ENCODE data around the gene PPP1R17.

The PPP1R17 gene

DNA sequence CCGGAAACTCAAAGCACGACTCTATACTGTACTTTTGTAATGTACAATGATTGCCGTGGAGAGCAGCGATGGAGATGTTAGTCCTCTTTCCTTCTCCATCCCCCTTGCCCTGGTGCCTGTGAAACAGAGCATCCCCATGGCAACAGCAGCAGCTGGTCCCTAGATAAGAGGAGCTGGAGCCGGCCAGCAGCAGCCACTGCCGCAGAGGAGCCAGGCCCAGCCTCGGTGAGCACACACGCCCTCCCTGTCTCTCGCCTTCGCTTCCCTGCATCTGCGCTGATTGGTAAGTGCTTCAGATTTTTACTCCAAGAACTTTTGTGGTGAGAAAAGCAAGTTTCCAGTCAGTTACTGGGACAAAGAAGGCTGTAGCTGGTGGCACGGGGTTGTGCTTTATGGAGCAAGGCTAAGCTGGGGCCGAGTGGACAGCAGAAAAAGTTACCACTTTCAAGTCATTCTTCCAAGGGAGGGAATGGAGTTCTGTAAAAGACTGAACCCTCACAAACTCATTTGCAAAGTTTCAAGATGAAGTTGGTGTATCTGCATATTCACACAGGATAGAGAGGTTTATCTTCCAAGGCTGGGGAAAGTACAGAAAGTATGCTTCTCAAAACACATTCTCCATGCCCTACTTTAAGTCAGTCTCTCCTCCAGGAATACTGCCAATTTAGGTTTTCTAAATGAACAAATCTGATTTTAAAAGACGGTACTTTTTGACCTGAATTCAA lies at the start of gene PPP1R17:
TSS of gene PPP1R17 (plus strand) at position 192 of the 725 bp plus-strand sequence. CDS start 5,227 bp downstream, outside the sequence.
- H3K9me3 ChIP-seq (ENCODE audit: control insufficient read depth, insufficient read depth, low read depth, low read length) = no peaks in the 10 kb centered on the region
- H3K27me3 ChIP-seq (ENCODE audit: control insufficient read depth, insufficient read depth, low read length) = no peaks in the 10 kb centered on the region
- no peak within 1 kb of the TSS for H3K9ac ChIP-seq (ENCODE audit: low read length)
- no peaks in the 10 kb centered on the region for H3K36me3 ChIP-seq (ENCODE audit: control insufficient read depth, insufficient read depth, low read length)
- peak within 1 kb of the TSS; percentile 22; the same call in 1 of the 2 replicates for H3K4me3 ChIP-seq (ENCODE audit: low read depth, low read length)
- H3K27ac ChIP-seq (ENCODE audit: low read depth, low read length) = no peak within 1 kb of the TSS; the same call in 1 of the 2 replicates
- H3K4me1 ChIP-seq (ENCODE audit: control insufficient read depth, insufficient read depth, low read length) = peaks cover 34% of the 10 kb centered on the region

GRCh38 chr7:31640381-31640780 lies 46.6 kb upstream of the PPP1R17 start:
- Histone ChIP-seq H3K9me3 (ENCODE audit: control insufficient read depth, insufficient read depth, low read depth, low read length) (no peaks in the 10 kb centered on the region), H3K27ac (ENCODE audit: low read depth, low read length) (no peak overlapping the region), H3K4me1 (ENCODE audit: control insufficient read depth, insufficient read depth, low read length) (no peaks in the 10 kb centered on the region), H3K27me3 (ENCODE audit: control insufficient read depth, insufficient read depth, low read length) (no peaks in the 10 kb centered on the region), H3K4me3 (ENCODE audit: low read depth, low read length) (no peak overlapping the region), H3K9ac (ENCODE audit: low read length) (no peak overlapping the region), H3K36me3 (ENCODE audit: control insufficient read depth, insufficient read depth, low read length) (no peaks in the 10 kb centered on the region)

DNA sequence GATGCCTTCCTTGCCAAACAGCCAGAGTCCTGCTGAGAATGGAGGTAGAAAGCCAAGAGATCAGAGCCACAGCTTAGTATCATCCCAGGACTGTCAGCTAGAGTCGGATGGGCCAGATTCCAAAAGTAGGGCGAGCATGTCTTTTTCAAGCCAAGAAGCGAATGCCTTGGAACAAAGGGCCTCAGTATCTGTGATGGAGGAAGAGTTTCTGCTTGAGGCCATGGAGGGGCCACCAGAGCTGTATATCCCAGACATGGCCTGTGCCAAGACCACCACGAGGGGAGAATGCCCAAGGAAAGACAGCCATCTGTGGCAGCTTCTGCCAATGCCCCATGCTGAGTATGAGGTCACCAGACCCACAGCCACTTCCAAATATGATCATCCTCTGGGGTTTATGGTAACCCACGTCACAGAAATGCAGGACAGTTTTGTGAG lies 44.3 kb upstream of the PPP1R17 start:
- Histone ChIP-seq H3K36me3 (ENCODE audit: control insufficient read depth, insufficient read depth, low read length) (no peaks in the 10 kb centered on the region), H3K27me3 (ENCODE audit: control insufficient read depth, insufficient read depth, low read length) (no peaks in the 10 kb centered on the region), H3K27ac (ENCODE audit: low read depth, low read length) (no peak overlapping the region), H3K4me1 (ENCODE audit: control insufficient read depth, insufficient read depth, low read length) (peaks cover 18% of the 10 kb centered on the region; the same call in 1 of the 2 replicates), H3K4me3 (ENCODE audit: low read depth, low read length) (no peak overlapping the region), H3K9me3 (ENCODE audit: control insufficient read depth, insufficient read depth, low read depth, low read length) (no peaks in the 10 kb centered on the region), H3K9ac (ENCODE audit: low read length) (no peak overlapping the region)

- Histone ChIP-seq H3K9me3 (ENCODE audit: control insufficient read depth, insufficient read depth, low read depth, low read length) (no peaks in the 10 kb centered on the region), H3K27ac (ENCODE audit: low read depth, low read length) (peak overlapping the region; percentile 69), H3K27me3 (ENCODE audit: control insufficient read depth, insufficient read depth, low read length) (no peaks in the 10 kb centered on the region), H3K36me3 (ENCODE audit: control insufficient read depth, insufficient read depth, low read length) (no peaks in the 10 kb centered on the region), H3K4me1 (ENCODE audit: control insufficient read depth, insufficient read depth, low read length) (peaks cover 47% of the 10 kb centered on the region), H3K4me3 (ENCODE audit: low read depth, low read length) (no peak overlapping the region), H3K9ac (ENCODE audit: low read length) (no peak overlapping the region)
Measured at GRCh38 chr7:31646942-31647341, 40.1 kb upstream of the PPP1R17 start.

DNA sequence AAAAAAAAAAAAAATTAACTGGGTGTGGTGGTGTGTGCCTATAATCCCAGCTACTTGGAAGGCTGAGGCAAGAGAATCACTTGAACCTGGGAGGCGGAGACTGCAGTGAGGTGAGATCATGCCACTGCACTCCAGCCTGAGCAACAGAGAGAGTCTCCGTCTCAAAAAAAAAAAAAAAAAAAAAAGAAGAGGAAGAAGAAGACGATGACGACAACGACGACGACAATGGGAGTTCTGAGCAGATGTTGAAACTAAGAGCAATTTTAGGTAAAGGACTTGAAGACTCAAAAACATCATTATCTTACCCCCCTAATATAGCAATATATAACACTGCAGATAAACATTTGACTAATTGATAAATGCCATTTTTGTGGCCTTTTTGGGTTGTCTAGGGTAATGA lies 39.5 kb upstream of the PPP1R17 start:
- Histone ChIP-seq H3K27me3 (ENCODE audit: control insufficient read depth, insufficient read depth, low read length) (no peaks in the 10 kb centered on the region), H3K9me3 (ENCODE audit: control insufficient read depth, insufficient read depth, low read depth, low read length) (no peaks in the 10 kb centered on the region), H3K4me3 (ENCODE audit: low read depth, low read length) (no peak overlapping the region), H3K36me3 (ENCODE audit: control insufficient read depth, insufficient read depth, low read length) (no peaks in the 10 kb centered on the region), H3K4me1 (ENCODE audit: control insufficient read depth, insufficient read depth, low read length) (peaks cover 50% of the 10 kb centered on the region), H3K9ac (ENCODE audit: low read length) (no peak overlapping the region), H3K27ac (ENCODE audit: low read depth, low read length) (peak overlapping the region; percentile 69)

DNA sequence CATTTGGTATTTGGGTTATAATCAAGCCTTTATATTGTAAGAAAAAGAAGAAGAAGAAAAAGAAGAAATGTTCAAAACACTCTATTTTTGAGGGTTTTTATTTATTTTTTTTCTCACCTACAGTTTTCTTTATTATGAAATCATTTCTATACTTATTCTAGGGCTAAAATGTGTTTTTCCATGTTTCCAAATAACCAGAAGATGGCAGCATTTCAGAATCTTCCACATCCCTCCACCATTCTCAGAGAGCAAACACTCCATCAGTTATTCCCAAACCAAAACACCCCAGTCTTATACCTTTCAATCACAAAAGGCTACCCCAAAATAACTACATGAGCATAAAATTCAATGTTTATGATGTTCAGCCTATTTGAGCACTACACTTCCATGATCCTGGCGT lies 38.7 kb upstream of the PPP1R17 start:
- Histone ChIP-seq H3K9me3 (ENCODE audit: control insufficient read depth, insufficient read depth, low read depth, low read length) (no peaks in the 10 kb centered on the region), H3K36me3 (ENCODE audit: control insufficient read depth, insufficient read depth, low read length) (no peaks in the 10 kb centered on the region), H3K27me3 (ENCODE audit: control insufficient read depth, insufficient read depth, low read length) (no peaks in the 10 kb centered on the region), H3K4me3 (ENCODE audit: low read depth, low read length) (no peak overlapping the region), H3K4me1 (ENCODE audit: control insufficient read depth, insufficient read depth, low read length) (peaks cover 50% of the 10 kb centered on the region), H3K27ac (ENCODE audit: low read depth, low read length) (no peak overlapping the region), H3K9ac (ENCODE audit: low read length) (no peak overlapping the region)

GRCh38 chr7:31648880-31649279 lies 38.1 kb upstream of the PPP1R17 start:
- Histone ChIP-seq H3K4me1 (ENCODE audit: control insufficient read depth, insufficient read depth, low read length) (peaks cover 50% of the 10 kb centered on the region), H3K27me3 (ENCODE audit: control insufficient read depth, insufficient read depth, low read length) (no peaks in the 10 kb centered on the region), H3K36me3 (ENCODE audit: control insufficient read depth, insufficient read depth, low read length) (no peaks in the 10 kb centered on the region), H3K4me3 (ENCODE audit: low read depth, low read length) (no peak overlapping the region), H3K27ac (ENCODE audit: low read depth, low read length) (no peak overlapping the region), H3K9me3 (ENCODE audit: control insufficient read depth, insufficient read depth, low read depth, low read length) (no peaks in the 10 kb centered on the region), H3K9ac (ENCODE audit: low read length) (no peak overlapping the region)

DNA sequence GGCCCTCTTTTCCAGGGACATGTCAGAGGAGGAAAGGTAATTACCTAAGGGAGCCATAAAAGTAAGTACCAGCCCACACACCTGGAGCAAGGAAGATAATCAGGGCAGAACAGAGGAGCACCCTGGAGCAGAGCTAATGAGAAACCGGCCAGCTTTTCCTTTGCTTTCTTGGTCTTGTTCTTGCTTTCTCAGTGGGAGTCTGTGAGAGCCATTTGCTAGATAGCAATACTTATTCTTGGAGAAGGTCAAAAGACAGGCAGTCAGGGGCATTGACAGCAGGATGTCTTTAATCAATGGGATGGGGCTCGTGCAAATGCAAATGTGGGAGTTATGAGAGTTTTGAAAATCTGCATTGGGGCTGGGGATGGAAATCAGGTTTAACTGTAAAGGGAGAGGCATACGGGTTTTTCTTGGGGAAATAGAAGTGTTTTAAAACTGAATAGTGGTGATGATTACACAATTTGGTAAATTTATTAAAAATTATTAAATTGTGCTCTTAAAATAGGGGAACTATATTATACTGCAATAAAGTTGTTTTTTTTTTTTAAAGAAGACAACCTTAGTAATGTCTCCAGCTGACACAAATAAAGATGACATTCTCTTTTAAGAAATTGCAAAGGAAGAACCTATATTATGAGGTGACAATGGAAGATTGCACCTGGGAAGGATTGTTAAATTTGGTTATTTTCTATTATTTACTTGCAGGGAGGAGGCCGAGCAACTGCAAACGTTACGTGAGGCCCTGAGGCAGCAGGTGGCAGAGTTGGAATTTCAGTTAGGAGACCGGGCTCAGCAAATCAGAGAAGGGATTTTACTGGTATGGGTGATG lies 35.6 kb upstream of the PPP1R17 start:
- no peak overlapping the region for H3K9ac ChIP-seq (ENCODE audit: low read length)
- H3K36me3 ChIP-seq (ENCODE audit: control insufficient read depth, insufficient read depth, low read length) = no peaks in the 10 kb centered on the region
- no peaks in the 10 kb centered on the region for H3K9me3 ChIP-seq (ENCODE audit: control insufficient read depth, insufficient read depth, low read depth, low read length)
- H3K4me1 ChIP-seq (ENCODE audit: control insufficient read depth, insufficient read depth, low read length) = peaks cover 41% of the 10 kb centered on the region
- no peak overlapping the region for H3K27ac ChIP-seq (ENCODE audit: low read depth, low read length)
- H3K27me3 ChIP-seq (ENCODE audit: control insufficient read depth, insufficient read depth, low read length) = peaks cover 4% of the 10 kb centered on the region; the same call in 1 of the 2 replicates
- H3K4me3 ChIP-seq (ENCODE audit: low read depth, low read length) = no peak overlapping the region

GRCh38 chr7:31652063-31652326 lies 35.0 kb upstream of the PPP1R17 start:
- no peaks in the 10 kb centered on the region for H3K9me3 ChIP-seq (ENCODE audit: control insufficient read depth, insufficient read depth, low read depth, low read length)
- no peak overlapping the region for H3K9ac ChIP-seq (ENCODE audit: low read length)

GRCh38 chr7:31663072-31663471 lies 23.9 kb upstream of the PPP1R17 start:
- Histone ChIP-seq H3K4me3 (ENCODE audit: low read depth, low read length) (no peak overlapping the region), H3K9me3 (ENCODE audit: control insufficient read depth, insufficient read depth, low read depth, low read length) (0 out of 2 replicates have a peak, but pooled peaks cover 6% of the 10 kb centered on the region), H3K9ac (ENCODE audit: low read length) (no peak overlapping the region), H3K4me1 (ENCODE audit: control insufficient read depth, insufficient read depth, low read length) (peaks cover 8% of the 10 kb centered on the region; the same call in 1 of the 2 replicates), H3K27ac (ENCODE audit: low read depth, low read length) (no peak overlapping the region), H3K36me3 (ENCODE audit: control insufficient read depth, insufficient read depth, low read length) (no peaks in the 10 kb centered on the region), H3K27me3 (ENCODE audit: control insufficient read depth, insufficient read depth, low read length) (no peaks in the 10 kb centered on the region)

More at GRCh38 chr7:31652063-31652326, 35.0 kb upstream of the PPP1R17 start:
- Histone ChIP-seq H3K27ac (ENCODE audit: low read depth, low read length) (no peak overlapping the region), H3K36me3 (ENCODE audit: control insufficient read depth, insufficient read depth, low read length) (no peaks in the 10 kb centered on the region), H3K4me1 (ENCODE audit: control insufficient read depth, insufficient read depth, low read length) (peaks cover 35% of the 10 kb centered on the region), H3K4me3 (ENCODE audit: low read depth, low read length) (no peak overlapping the region), H3K27me3 (ENCODE audit: control insufficient read depth, insufficient read depth, low read length) (peaks cover 4% of the 10 kb centered on the region; the same call in 1 of the 2 replicates)

DNA sequence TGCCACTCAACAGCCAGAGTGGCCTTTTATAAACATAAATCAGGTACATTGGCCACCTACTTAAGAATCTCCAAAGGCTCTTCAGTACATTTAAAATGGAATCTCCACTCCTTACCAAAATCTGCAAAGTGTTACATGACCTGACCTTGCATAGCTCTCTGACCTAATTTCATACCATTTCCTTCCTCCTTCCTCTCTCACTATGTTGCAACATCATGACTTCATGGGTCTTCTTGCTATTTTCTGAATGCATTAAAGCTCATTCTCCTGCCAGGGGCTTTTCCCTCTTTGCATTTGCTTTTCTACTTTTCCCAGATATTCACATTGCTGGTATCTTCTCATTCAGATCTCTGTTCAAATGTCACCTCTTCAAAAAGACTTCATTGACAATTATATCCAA lies 22.1 kb upstream of the PPP1R17 start:
- Histone ChIP-seq H3K27me3 (ENCODE audit: control insufficient read depth, insufficient read depth, low read length) (no peaks in the 10 kb centered on the region), H3K9me3 (ENCODE audit: control insufficient read depth, insufficient read depth, low read depth, low read length) (0 out of 2 replicates have a peak, but pooled peaks cover 3% of the 10 kb centered on the region), H3K4me3 (ENCODE audit: low read depth, low read length) (no peak overlapping the region), H3K4me1 (ENCODE audit: control insufficient read depth, insufficient read depth, low read length) (peaks cover 8% of the 10 kb centered on the region; the same call in 1 of the 2 replicates), H3K36me3 (ENCODE audit: control insufficient read depth, insufficient read depth, low read length) (no peaks in the 10 kb centered on the region), H3K27ac (ENCODE audit: low read depth, low read length) (no peak overlapping the region), H3K9ac (ENCODE audit: low read length) (no peak overlapping the region)

Measured in HUES6 (cell line).